Measurements from ENCODE around the gene CLDN7. TPM values are rescaled to one million over a fixed set of nuclear protein-coding genes. Genes with fewer than 3 reads are reported as not detected.
A peak's percentile ranks its signal among the peaks of the same experiment; 100 is the strongest.

The CLDN7 gene
- total and polyA plus RNA-seq, 12 donors = 1.6 to 35.6 (median 6.8) TPM

GRCh38 chr17:7222972-7223292 is 39.3 kb downstream of the CLDN7 start:
- H3K4me1 ChIP-seq (replicated peaks in 1 of 2) = peaks cover 30 to 58% of the 10 kb centered on the region in 2 donors
- intact Hi-C loops (cut with DNase I) = no loop called here
- WGBS, 4 donors = 63 to 70% (median 67%) methylated on average over 3 to 7 of the region's 7 CpGs
- TF ChIP-seq POLR2A (IDR thresholded peaks at IDR 0.05) (no peak), CTCF (IDR thresholded peaks at IDR 0.05) (no peak)
- H3K27me3 ChIP-seq = no peaks in the 10 kb centered on the region
- H3K9me3 ChIP-seq (replicated peaks in 1 of 3) = no peaks in the 10 kb centered on the region
- peaks cover 0 to 60% of the 10 kb centered on the region in 2 donors for H3K36me3 ChIP-seq (replicated peaks in 1 of 2)
- H3K27ac ChIP-seq = peak overlapping the region in 2 of 5 donors; percentile 38 to 100
- no peak overlapping the region for H3K4me3 ChIP-seq
- DNase-seq = peak in 3 of 7 donors; percentile 22 to 60 (median 57)

DNA sequence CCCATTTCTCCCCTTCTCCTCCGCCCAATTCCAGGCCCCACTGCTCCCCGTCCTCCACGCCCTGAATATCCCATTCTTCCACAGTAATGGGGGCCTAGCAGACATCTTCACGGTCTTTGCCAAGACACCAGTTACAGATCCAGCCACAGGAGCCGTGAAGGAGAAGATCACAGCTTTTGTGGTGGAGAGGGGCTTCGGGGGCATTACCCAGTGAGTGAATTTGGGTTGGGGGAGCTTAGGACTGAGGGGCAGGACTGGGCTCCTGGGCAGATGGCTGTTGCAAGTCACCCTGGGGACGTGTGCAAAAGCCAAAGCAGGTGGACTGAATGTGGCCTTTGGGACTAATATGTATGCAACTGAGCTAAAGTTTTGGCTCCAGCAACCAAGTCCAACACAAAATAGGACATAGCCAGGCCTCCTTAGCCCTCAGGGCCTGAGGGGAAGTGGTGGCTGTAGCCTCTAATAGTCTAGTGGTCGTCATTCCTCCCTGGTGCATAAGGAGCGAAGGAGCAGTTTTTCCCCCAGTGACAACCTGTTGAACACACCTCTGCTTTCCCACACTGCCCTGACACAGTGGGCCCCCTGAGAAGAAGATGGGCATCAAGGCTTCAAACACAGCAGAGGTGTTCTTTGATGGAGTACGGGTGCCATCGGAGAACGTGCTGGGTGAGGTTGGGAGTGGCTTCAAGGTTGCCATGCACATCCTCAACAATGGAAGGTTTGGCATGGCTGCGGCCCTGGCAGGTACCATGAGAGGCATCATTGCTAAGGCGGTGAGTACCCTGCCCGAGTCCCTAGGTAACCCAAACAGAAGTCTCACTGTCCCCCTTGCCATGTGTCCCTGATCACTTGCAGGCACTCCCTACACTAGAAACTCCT is 39.9 kb downstream of the CLDN7 start:
- WGBS, 4 donors = 65 to 71% (median 71%) methylated on average over 11 to 15 of the region's 15 CpGs
- Histone ChIP-seq H3K36me3 (replicated peaks in 1 of 2) (peaks cover 0 to 54% of the 10 kb centered on the region in 2 donors), H3K4me3 (no peak overlapping the region), H3K9me3 (replicated peaks in 1 of 3) (no peaks in the 10 kb centered on the region), H3K4me1 (replicated peaks in 1 of 2) (peaks cover 33 to 62% of the 10 kb centered on the region in 2 donors), H3K27me3 (no peaks in the 10 kb centered on the region), H3K27ac (peak overlapping the region in 3 of 5 donors; percentile 93 to 100 (median 99))
- TF ChIP-seq POLR2A (IDR thresholded peaks at IDR 0.05) = no peak
- peak in 4 of 7 donors; percentile 21 to 44 (median 40) for DNase-seq
- intact Hi-C loops (cut with DNase I) = no loop called here

DNA sequence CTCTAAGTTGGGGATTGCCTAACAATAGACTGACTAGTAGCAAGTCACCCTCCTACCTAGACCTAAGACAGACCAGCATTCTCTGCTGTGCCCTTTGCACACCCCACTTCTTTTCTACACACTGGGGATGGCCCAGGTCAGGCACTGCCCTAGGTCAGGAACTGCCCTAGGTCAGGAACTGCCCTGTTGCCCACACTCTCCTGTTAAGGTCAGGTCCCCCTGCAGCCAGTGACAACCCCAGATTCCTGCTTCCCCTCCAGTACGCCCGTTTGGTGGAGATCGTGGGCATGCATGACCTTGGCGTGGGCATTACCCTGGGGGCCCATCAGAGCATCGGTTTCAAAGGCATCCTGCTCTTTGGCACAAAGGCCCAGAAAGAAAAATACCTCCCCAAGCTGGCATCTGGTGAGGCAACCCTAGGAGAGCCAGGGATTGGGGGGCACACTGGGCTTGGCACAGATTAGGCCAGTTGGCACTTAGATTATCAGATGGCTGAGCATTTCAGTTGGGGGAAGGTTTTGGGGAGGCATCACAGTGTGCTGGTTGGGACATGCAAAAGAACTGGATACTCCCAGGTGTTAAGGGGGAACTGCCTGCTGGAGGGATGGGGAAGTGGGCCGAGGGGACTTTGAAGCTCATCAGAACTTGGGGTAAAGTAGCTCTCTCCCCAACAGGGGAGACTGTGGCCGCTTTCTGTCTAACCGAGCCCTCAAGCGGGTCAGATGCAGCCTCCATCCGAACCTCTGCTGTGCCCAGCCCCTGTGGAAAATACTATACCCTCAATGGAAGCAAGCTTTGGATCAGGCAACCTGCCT is 40.8 kb downstream of the CLDN7 start:
- H3K36me3 ChIP-seq (replicated peaks in 1 of 2) = peaks cover 0 to 45% of the 10 kb centered on the region in 2 donors
- 52 to 62% (median 54%) methylated on average over 7 to 10 of the region's 10 CpGs for WGBS, 4 donors
- peak in 1 of 2 donors; percentile 4 for TF ChIP-seq POLR2A (IDR thresholded peaks at IDR 0.05)
- TF ChIP-seq CTCF (IDR thresholded peaks at IDR 0.05) = no peak
- peak overlapping the region in 1 of 4 donors; percentile 99 for H3K4me3 ChIP-seq
- DNase-seq = peak in 4 of 7 donors; percentile 17 to 38 (median 22)
- peak overlapping the region in 4 of 5 donors; percentile 93 to 100 (median 98) for H3K27ac ChIP-seq
- peaks cover 39 to 63% of the 10 kb centered on the region in 2 donors for H3K4me1 ChIP-seq (replicated peaks in 1 of 2)
- intact Hi-C loops (cut with DNase I) = no loop called here
- H3K27me3 ChIP-seq = no peaks in the 10 kb centered on the region
- H3K9me3 ChIP-seq (replicated peaks in 1 of 3) = no peaks in the 10 kb centered on the region

DNA sequence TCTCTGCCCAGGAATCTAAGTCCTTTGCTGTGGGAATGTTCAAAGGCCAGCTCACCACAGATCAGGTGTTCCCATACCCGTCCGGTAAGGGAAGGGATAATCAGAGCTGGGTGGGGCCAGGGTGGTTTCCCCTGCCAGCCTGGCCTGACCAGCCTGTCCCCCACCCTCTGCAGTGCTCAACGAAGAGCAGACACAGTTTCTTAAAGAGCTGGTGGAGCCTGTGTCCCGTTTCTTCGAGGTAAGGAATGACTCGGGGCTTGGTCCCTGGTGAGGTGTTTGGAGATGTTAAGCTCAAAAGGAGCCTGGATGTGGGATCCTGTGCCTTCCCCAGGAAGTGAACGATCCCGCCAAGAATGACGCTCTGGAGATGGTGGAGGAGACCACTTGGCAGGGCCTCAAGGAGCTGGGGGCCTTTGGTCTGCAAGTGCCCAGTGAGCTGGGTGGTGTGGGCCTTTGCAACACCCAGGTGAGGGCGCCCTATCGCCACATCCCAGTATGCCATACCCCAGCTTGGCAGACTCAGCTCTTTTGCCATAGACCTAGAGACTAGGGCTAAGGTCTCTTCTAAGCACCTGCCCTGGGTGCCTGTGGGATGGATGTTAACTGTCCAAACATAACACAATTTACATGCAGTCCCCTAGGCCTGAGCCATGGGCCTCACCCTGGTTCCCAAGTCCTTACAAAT is 41.5 kb downstream of the CLDN7 start:
- no peaks in the 10 kb centered on the region for H3K9me3 ChIP-seq (replicated peaks in 1 of 3)
- peak overlapping the region; percentile 48 to 99 (median 82) for H3K4me3 ChIP-seq
- H3K4me1 ChIP-seq (replicated peaks in 1 of 2) = peaks cover 46 to 71% of the 10 kb centered on the region in 2 donors
- DNase-seq = peak; percentile 75 to 90 (median 83)
- peak overlapping the region; percentile 86 to 100 (median 97) for H3K27ac ChIP-seq
- TF ChIP-seq CTCF (IDR thresholded peaks at IDR 0.05) (peak; percentile 7 to 52 (median 48)), POLR2A (IDR thresholded peaks at IDR 0.05) (no peak)
- H3K36me3 ChIP-seq (replicated peaks in 1 of 2) = peaks cover 0 to 38% of the 10 kb centered on the region in 2 donors
- no peaks in the 10 kb centered on the region for H3K27me3 ChIP-seq
- WGBS, 4 donors = 15 to 19% (median 17%) methylated on average over 7 to 11 of the region's 11 CpGs
- intact Hi-C loops (cut with DNase I) = no loop called here

Data from adrenal gland (tissue), 12 donors.